Measurements from ENCODE around the gene RAB40C.

The RAB40C gene

GRCh38 chr16:671353-672131, 81.7 kb downstream of the RAB40C start:
- no peak for DNase-seq

- DNase-seq = no peak
These were observed 82.5 kb downstream of the RAB40C start for GRCh38 chr16:672371-672770.

- no peak for DNase-seq
These were observed 83.0 kb downstream of the RAB40C start for GRCh38 chr16:672851-673250.

GRCh38 chr16:673399-673991, 83.6 kb downstream of the RAB40C start:
- no peak for DNase-seq

GRCh38 chr16:674214-674881, 84.5 kb downstream of the RAB40C start:
- no peak for DNase-seq

- no peak for DNase-seq
These were observed 85.4 kb downstream of the RAB40C start, which contains the start of gene RHBDL1 for GRCh38 chr16:674968-675883. Gene RHBDL1, plus strand, starts transcription at chr16:675671. Its CDS starts 120 bp downstream, at chr16:675791.

GRCh38 chr16:675884-676564, 86.2 kb downstream of the RAB40C start:
- no peak for DNase-seq

- no peak for DNase-seq
These were observed 86.7 kb downstream of the RAB40C start for GRCh38 chr16:676565-676902.

GRCh38 chr16:676913-677312, 87.0 kb downstream of the RAB40C start:
- peak; percentile 67 for DNase-seq

GRCh38 chr16:677316-678190, 87.7 kb downstream of the RAB40C start:
- DNase-seq = no peak

GRCh38 chr16:678209-678857, 88.5 kb downstream of the RAB40C start:
- no peak for DNase-seq

Data from central memory CD4-positive, alpha-beta T cell (primary cell).